DND-41 (cell line): ENCODE measurements around the gene PRDM15.

Experiments
- CTCF ChIP-seq: IDR thresholded peaks from 2 replicates; pipeline ENCODE4 v1.5.1; 2012; ENCODE audit warnings: borderline replicate concordance, low read length, moderate library complexity, mild to moderate bottlenecking; ENCODE audit not compliant: poor library complexity, severe bottlenecking; ENCODE audit errors: extremely low read depth
- EZH2 ChIP-seq: IDR thresholded peaks from 3 replicates; pipeline ENCODE4 v1.6.1; 2012; ENCODE audit warnings: borderline replicate concordance, low read depth, mild to moderate bottlenecking, moderate library complexity, low read length, inconsistent platforms; ENCODE audit not compliant: severe bottlenecking

- no peak for TF ChIP-seq CTCF
- no peak for TF ChIP-seq EZH2
These were observed 22.6 kb downstream of the PRDM15 start for GRCh38 chr21:41856572-41856971.
